Glomerular endothelial cell (primary cell): Measurements from ENCODE around the gene TULP4. TPM values are rescaled to one million over a fixed set of nuclear protein-coding genes. Genes with fewer than 3 reads are reported as not detected.

Experiments
- DNase-seq: peaks from one replicate; pipeline ENCODE4 v3.0.0-alpha.2; 2011; ENCODE audit warnings: low read depth, low spot score; ENCODE audit errors: extremely low read depth
- total RNA-seq: library from RNA; depleted of rRNA; stranded (reverse); fragments of >200 nt; gene quantifications from 2 replicates; pipeline ENCODE4 v1.2.3, GENCODE V29; 2015

The TULP4 gene
- total RNA-seq, result 40.7 and 55.1 TPM in 2 replicates

- DNase-seq, result no peak
Observed at GRCh38 chr6:158312165-158312564, at the start of gene TULP4. TULP4 (plus strand) TSS chr6:158312465; CDS start chr6:158314017, 1,552 bp downstream.

GRCh38 chr6:158262755-158263154, 49.5 kb upstream of the TULP4 start:
- no peak for DNase-seq

GRCh38 chr6:158264180-158264579, 48.1 kb upstream of the TULP4 start:
- DNase-seq, result no peak

- no peak for DNase-seq
Observed at GRCh38 chr6:158266131-158266530, 46.1 kb upstream of the TULP4 start.

GRCh38 chr6:158268361-158269147, 43.7 kb upstream of the TULP4 start:
- DNase-seq, result no peak

GRCh38 chr6:158269657-158270056, 42.6 kb upstream of the TULP4 start:
- no peak for DNase-seq

GRCh38 chr6:158270389-158271127, 41.7 kb upstream of the TULP4 start:
- DNase-seq, result no peak

GRCh38 chr6:158272324-158272723, 39.9 kb upstream of the TULP4 start:
- no peak for DNase-seq

- DNase-seq, result no peak
Observed at GRCh38 chr6:158278004-158278403, 34.3 kb upstream of the TULP4 start.

GRCh38 chr6:158279615-158280014, 32.6 kb upstream of the TULP4 start:
- no peak for DNase-seq

GRCh38 chr6:158283304-158283980, 28.8 kb upstream of the TULP4 start:
- DNase-seq, result no peak

- DNase-seq, result no peak
Observed at GRCh38 chr6:158284007-158284875, 28.0 kb upstream of the TULP4 start.

- no peak for DNase-seq
Observed at GRCh38 chr6:158284876-158285655, 27.2 kb upstream of the TULP4 start.

- no peak for DNase-seq
Observed at GRCh38 chr6:158285656-158286021, 26.6 kb upstream of the TULP4 start.

GRCh38 chr6:158286413-158286812, 25.9 kb upstream of the TULP4 start:
- DNase-seq, result no peak

GRCh38 chr6:158287047-158287446, 25.2 kb upstream of the TULP4 start:
- no peak for DNase-seq

- no peak for DNase-seq
Observed at GRCh38 chr6:158290040-158290439, 22.2 kb upstream of the TULP4 start.

GRCh38 chr6:158290659-158291058, 21.6 kb upstream of the TULP4 start:
- DNase-seq, result no peak

GRCh38 chr6:158292016-158292415, 20.2 kb upstream of the TULP4 start:
- no peak for DNase-seq

- DNase-seq, result no peak
Observed at GRCh38 chr6:158293122-158293521, 19.1 kb upstream of the TULP4 start.
